Activated naive CD4-positive, alpha-beta T cell treated with anti-CD3 and anti-CD28 coated beads, Interleukin-2, amount 10 ng/mL, durations not matched to agents 7 days and 5 days (primary cell): ENCODE results near the gene ARNT2.

Source experiments
- CTCF ChIA-PET: fragments of 350-600 bp; sonication (Branson Sonifier 250); formaldehyde crosslinking; loops from one replicate; lab custom pipeline; 2021; ENCODE audit warnings: antibody characterized with exemption; lab: Charles Lee
- DNase-seq: peaks from one replicate; pipeline ENCODE4 v3.0.0-alpha.2; 2020
- H3K27ac Mint-ChIP-seq: one replicate; pipeline ENCODE4 v1.8.0; 2021; ENCODE audit warnings: mild to moderate bottlenecking, moderate library complexity, mixed read lengths
- H3K27me3 Mint-ChIP-seq: one replicate; pipeline ENCODE4 v1.8.0; 2021; ENCODE audit warnings: mild to moderate bottlenecking, mixed read lengths
- H3K36me3 Mint-ChIP-seq: one replicate; pipeline ENCODE4 v1.8.0; 2021; ENCODE audit warnings: mixed read lengths
- H3K4me1 Mint-ChIP-seq: one replicate; pipeline ENCODE4 v1.8.0; 2021; ENCODE audit warnings: mixed read lengths
- H3K4me3 Mint-ChIP-seq: one replicate; pipeline ENCODE4 v1.8.0; 2021; ENCODE audit warnings: mild to moderate bottlenecking, moderate library complexity, mixed read lengths
- H3K9me3 Mint-ChIP-seq: one replicate; pipeline ENCODE4 v1.8.0; 2021; ENCODE audit warnings: mixed read lengths

The ARNT2 gene

GRCh38 chr15:80396096-80396495, 8.1 kb upstream of the ARNT2 start:
- Mint-ChIP-seq H3K4me3 (no peak overlapping the region), H3K4me1 (no peaks in the 10 kb centered on the region), H3K27me3 (peaks cover 38% of the 10 kb centered on the region)

GRCh38 chr15:80399508-80399907, 4.7 kb upstream of the ARNT2 start:
- H3K4me1 Mint-ChIP-seq = no peaks in the 10 kb centered on the region
- H3K9me3 Mint-ChIP-seq = no peaks in the 10 kb centered on the region
- peaks cover 70% of the 10 kb centered on the region for H3K27me3 Mint-ChIP-seq
- H3K36me3 Mint-ChIP-seq = no peaks in the 10 kb centered on the region
- no peak overlapping the region for H3K4me3 Mint-ChIP-seq
- DNase-seq = no peak
- H3K27ac Mint-ChIP-seq = no peak overlapping the region
- CTCF ChIA-PET = no interaction called here

More at GRCh38 chr15:80396096-80396495, 8.1 kb upstream of the ARNT2 start:
- DNase-seq = no peak
- Mint-ChIP-seq H3K9me3 (no peaks in the 10 kb centered on the region), H3K36me3 (no peaks in the 10 kb centered on the region), H3K27ac (no peak overlapping the region)
- CTCF ChIA-PET = no interaction called here

- Mint-ChIP-seq H3K4me3 (no peak overlapping the region), H3K9me3 (no peaks in the 10 kb centered on the region), H3K4me1 (peaks cover 4% of the 10 kb centered on the region), H3K27me3 (peaks cover 79% of the 10 kb centered on the region), H3K27ac (no peak overlapping the region), H3K36me3 (no peaks in the 10 kb centered on the region)
- CTCF ChIA-PET = no interaction called here
- no peak for DNase-seq
Measured at GRCh38 chr15:80401456-80401855, 2.7 kb upstream of the ARNT2 start.

- H3K27me3 Mint-ChIP-seq = peaks cover 84% of the 10 kb centered on the region
- no peak for DNase-seq
- H3K4me1 Mint-ChIP-seq = peaks cover 4% of the 10 kb centered on the region
- no peak overlapping the region for H3K27ac Mint-ChIP-seq
- no peaks in the 10 kb centered on the region for H3K36me3 Mint-ChIP-seq
- H3K9me3 Mint-ChIP-seq = no peaks in the 10 kb centered on the region
- CTCF ChIA-PET = no interaction called here
- no peak overlapping the region for H3K4me3 Mint-ChIP-seq
Measured at GRCh38 chr15:80402339-80402738, 1.8 kb upstream of the ARNT2 start.

- Mint-ChIP-seq H3K27ac (no peak overlapping the region), H3K4me1 (peaks cover 4% of the 10 kb centered on the region), H3K36me3 (no peaks in the 10 kb centered on the region), H3K4me3 (no peak overlapping the region), H3K9me3 (no peaks in the 10 kb centered on the region), H3K27me3 (peaks cover 85% of the 10 kb centered on the region)
- DNase-seq = no peak
- CTCF ChIA-PET = no interaction called here
Measured at GRCh38 chr15:80403712-80404056, 498 bp upstream of the ARNT2 start.

GRCh38 chr15:80404761-80405553, 775 bp downstream of the ARNT2 start:
- Mint-ChIP-seq H3K4me1 (peaks cover 4% of the 10 kb centered on the region), H3K36me3 (no peaks in the 10 kb centered on the region), H3K4me3 (no peak overlapping the region), H3K27ac (no peak overlapping the region), H3K9me3 (no peaks in the 10 kb centered on the region), H3K27me3 (peaks cover 86% of the 10 kb centered on the region)
- CTCF ChIA-PET = no interaction called here
- DNase-seq = no peak

GRCh38 chr15:80405554-80405850, 1.3 kb downstream of the ARNT2 start:
- no peak for DNase-seq
- H3K9me3 Mint-ChIP-seq = no peaks in the 10 kb centered on the region
- no peaks in the 10 kb centered on the region for H3K36me3 Mint-ChIP-seq
- H3K4me3 Mint-ChIP-seq = no peak overlapping the region
- CTCF ChIA-PET = no interaction called here
- H3K27me3 Mint-ChIP-seq = peaks cover 86% of the 10 kb centered on the region
- H3K4me1 Mint-ChIP-seq = peaks cover 4% of the 10 kb centered on the region
- H3K27ac Mint-ChIP-seq = no peak overlapping the region

- Mint-ChIP-seq H3K4me1 (peaks cover 4% of the 10 kb centered on the region), H3K27me3 (peaks cover 84% of the 10 kb centered on the region), H3K9me3 (no peaks in the 10 kb centered on the region), H3K36me3 (no peaks in the 10 kb centered on the region), H3K4me3 (no peak overlapping the region), H3K27ac (no peak overlapping the region)
- CTCF ChIA-PET = no interaction called here
- no peak for DNase-seq
Measured at GRCh38 chr15:80405970-80406369, 1.8 kb downstream of the ARNT2 start.

- Mint-ChIP-seq H3K9me3 (no peaks in the 10 kb centered on the region), H3K4me1 (no peaks in the 10 kb centered on the region), H3K27ac (no peak overlapping the region), H3K36me3 (no peaks in the 10 kb centered on the region), H3K4me3 (no peak overlapping the region), H3K27me3 (peaks cover 38% of the 10 kb centered on the region)
- CTCF ChIA-PET = no interaction called here
- DNase-seq = no peak
Measured at GRCh38 chr15:80411788-80412288, 7.7 kb downstream of the ARNT2 start.

GRCh38 chr15:80414546-80415357, 10.6 kb downstream of the ARNT2 start:
- no peak for DNase-seq
- peaks cover 32% of the 10 kb centered on the region for H3K27me3 Mint-ChIP-seq
- no peak overlapping the region for H3K4me3 Mint-ChIP-seq
- H3K4me1 Mint-ChIP-seq = no peaks in the 10 kb centered on the region
- H3K27ac Mint-ChIP-seq = no peak overlapping the region
- CTCF ChIA-PET = no interaction called here
- no peaks in the 10 kb centered on the region for H3K36me3 Mint-ChIP-seq
- no peaks in the 10 kb centered on the region for H3K9me3 Mint-ChIP-seq

GRCh38 chr15:80415358-80415670, 11.1 kb downstream of the ARNT2 start:
- H3K27me3 Mint-ChIP-seq = peaks cover 26% of the 10 kb centered on the region
- no peak overlapping the region for H3K4me3 Mint-ChIP-seq
- H3K4me1 Mint-ChIP-seq = no peaks in the 10 kb centered on the region
- no peaks in the 10 kb centered on the region for H3K9me3 Mint-ChIP-seq
- no peaks in the 10 kb centered on the region for H3K36me3 Mint-ChIP-seq
- H3K27ac Mint-ChIP-seq = no peak overlapping the region
- DNase-seq = no peak
- CTCF ChIA-PET = no interaction called here

GRCh38 chr15:80416702-80417101, 12.5 kb downstream of the ARNT2 start:
- Mint-ChIP-seq H3K27me3 (peaks cover 21% of the 10 kb centered on the region), H3K27ac (no peak overlapping the region), H3K4me1 (no peaks in the 10 kb centered on the region), H3K36me3 (no peaks in the 10 kb centered on the region), H3K9me3 (no peaks in the 10 kb centered on the region), H3K4me3 (no peak overlapping the region)
- DNase-seq = no peak
- CTCF ChIA-PET = no interaction called here

- CTCF ChIA-PET = interaction anchor here (1.0 kb wide), 1 partner anchor 551 kb away, joined by 3 read pairs; no protein-coding TSS in a partner anchor
- Mint-ChIP-seq H3K27me3 (peaks cover 17% of the 10 kb centered on the region), H3K4me3 (no peak overlapping the region), H3K36me3 (no peaks in the 10 kb centered on the region), H3K27ac (no peak overlapping the region), H3K9me3 (no peaks in the 10 kb centered on the region), H3K4me1 (no peaks in the 10 kb centered on the region)
- no peak for DNase-seq
Measured at GRCh38 chr15:80418892-80419537, 14.8 kb downstream of the ARNT2 start.

- H3K4me1 Mint-ChIP-seq = no peaks in the 10 kb centered on the region
- no peak overlapping the region for H3K4me3 Mint-ChIP-seq
- peaks cover 17% of the 10 kb centered on the region for H3K27me3 Mint-ChIP-seq
- H3K9me3 Mint-ChIP-seq = no peaks in the 10 kb centered on the region
- no peak for DNase-seq
- no peak overlapping the region for H3K27ac Mint-ChIP-seq
- no peaks in the 10 kb centered on the region for H3K36me3 Mint-ChIP-seq
- CTCF ChIA-PET = interaction anchor here (0.6 kb wide), 1 partner anchor 190 kb away, joined by 3 read pairs; no protein-coding TSS in a partner anchor
Measured at GRCh38 chr15:80419546-80419945, 15.4 kb downstream of the ARNT2 start.
